ENCODE results near the gene ADAMTS16.

Gene ADAMTS16

DNA sequence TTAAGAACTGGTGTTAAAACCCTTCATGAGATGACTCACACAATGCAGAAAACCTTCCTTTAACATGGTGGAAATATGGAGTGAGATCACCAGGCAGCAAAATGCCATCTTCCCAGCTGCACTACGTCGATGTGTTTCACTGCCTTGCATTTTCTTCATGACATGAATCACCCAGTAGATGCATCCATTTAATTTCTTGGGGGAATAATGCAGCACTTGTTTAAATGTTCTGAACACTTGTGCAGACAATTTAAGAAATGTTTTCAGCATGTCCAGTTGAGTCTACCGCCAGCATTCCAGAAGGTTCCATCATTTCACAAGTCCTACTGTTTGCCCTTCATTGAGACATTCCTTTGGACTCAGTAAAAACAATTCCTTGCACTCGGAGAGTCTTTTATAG lies 81.6 kb downstream of the ADAMTS16 start:
- DNase-seq = no peak

DNA sequence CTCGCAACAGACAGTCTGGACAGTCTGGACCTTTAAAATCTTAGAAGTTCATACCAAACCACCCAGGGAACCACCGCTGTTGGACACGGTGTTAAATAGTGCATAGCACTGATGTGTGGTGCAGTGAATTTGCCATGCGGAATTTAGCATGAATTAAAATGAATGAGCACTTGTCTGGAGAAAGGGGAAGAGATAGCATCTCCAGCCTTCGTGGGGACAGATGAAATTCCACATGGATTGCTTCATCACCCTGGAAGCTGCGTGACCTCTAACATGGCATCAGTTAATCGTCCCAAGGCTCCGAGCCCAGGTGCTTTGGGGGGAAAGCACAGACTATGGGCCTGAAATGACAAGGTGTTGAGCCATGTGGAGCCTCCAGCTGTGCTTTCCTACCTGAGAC lies 91.4 kb downstream of the ADAMTS16 start:
- DNase-seq = no peak

DNA sequence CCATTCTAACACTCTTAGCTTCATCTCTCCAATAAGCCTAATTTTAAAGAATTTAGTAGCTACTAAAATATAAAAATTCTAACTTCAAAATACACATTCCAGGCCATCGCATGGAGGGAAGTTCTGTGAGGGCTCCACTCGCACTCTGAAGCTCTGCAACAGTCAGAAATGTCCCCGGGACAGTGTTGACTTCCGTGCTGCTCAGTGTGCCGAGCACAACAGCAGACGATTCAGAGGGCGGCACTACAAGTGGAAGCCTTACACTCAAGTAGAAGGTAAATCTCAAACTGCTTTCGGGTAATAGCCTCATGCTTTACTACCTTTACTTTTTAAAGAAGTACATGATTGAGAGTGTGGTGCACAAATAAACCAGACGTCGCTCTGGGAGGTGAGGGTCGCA lies 94.8 kb downstream of the ADAMTS16 start:
- DNase-seq = no peak

DNA sequence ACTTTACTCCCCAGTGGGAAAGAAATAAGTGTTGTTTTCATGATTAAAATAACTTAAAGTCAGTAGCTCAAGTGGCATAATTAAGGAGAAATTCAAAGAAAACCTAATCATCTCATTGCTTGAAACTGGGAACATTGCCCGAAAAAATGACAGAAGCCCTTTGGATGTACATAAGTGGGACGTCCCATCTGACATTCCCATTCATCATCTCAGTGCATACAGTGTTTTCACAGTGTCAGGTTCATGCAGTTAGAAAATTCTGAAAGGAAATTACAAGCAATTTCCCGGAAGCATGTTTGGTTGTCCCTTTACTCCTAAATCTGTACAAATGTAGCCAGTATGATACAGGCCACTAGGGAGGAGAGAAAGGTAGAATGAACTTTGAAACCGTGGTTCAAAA lies 95.6 kb downstream of the ADAMTS16 start:
- DNase-seq = no peak

DNA sequence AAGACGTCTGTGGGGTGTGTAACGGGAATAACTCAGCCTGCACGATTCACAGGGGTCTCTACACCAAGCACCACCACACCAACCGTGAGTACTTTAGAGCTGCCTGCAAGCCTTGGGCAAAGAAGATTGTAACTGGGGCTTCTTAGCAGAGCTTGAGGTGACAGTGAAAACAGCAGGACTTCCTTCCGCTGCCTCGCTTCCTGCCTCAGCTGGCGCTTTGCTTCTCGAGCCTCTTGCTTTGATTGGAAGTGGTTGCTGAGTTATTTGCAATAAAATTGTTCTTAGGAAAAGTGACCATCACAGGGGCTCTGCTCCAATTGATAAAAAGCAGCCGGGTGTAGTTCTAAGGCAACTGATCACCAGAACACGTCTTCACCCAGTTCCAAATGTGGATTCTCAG lies 99.1 kb downstream of the ADAMTS16 start:
- no peak for DNase-seq

DNA sequence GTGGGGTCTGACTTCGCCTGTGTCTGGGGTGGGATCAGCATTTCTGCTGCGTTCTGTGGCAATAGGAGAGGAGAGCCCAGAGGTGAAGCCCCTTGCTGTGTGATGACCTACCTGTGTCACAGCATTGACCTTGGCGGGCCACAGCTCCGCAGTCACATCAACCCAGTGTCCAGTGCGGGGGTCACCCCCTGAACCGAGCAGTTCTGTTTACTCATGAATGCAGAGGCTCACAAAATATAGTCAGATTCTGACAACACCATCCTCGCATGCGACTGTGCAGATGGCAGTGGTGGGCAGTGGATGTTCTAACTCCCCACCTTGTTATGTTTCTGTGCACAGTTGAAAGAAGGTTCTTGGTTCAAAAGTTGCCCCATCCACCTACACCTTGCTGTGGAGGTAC lies 100.1 kb downstream of the ADAMTS16 start:
- no peak for DNase-seq

DNA sequence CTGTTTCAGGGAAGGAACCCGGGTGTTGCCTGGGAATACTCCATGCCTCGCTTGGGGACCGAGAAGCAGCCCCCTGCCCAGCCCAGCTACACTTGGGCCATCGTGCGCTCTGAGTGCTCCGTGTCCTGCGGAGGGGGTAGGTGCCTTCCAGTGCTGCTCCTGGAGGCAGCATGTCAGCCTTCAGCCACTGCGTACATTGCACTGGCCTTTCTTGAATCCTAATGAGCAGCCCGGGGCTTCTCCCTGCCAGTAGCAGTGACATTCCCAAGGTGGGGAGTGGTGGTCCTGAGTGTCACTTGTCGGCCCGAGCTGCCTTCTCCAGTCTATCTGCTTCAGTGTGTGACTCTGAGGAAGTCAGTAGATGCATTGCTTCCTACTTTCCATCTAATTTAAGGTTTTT lies 101.9 kb downstream of the ADAMTS16 start:
- DNase-seq = no peak

DNA sequence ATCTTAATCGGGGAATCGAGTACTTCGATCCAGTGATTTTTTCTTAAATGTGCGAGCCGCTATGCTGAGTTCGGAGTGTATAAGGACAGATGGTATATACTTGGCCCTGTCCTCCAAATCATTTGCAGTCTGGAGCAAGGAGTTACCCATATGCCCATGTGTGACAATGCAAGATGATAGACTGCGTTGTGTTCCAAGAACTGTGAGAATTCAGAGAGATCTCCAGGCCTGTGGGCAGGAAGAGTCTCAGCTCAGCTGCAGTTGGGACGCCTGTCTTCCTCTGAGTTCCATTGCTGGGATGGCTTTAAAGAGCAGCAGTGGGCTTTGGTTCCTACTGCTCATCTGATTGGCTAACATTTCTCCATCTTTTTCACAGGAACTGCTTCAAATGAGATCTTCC lies 106.6 kb downstream of the ADAMTS16 start:
- DNase-seq = no peak

DNA sequence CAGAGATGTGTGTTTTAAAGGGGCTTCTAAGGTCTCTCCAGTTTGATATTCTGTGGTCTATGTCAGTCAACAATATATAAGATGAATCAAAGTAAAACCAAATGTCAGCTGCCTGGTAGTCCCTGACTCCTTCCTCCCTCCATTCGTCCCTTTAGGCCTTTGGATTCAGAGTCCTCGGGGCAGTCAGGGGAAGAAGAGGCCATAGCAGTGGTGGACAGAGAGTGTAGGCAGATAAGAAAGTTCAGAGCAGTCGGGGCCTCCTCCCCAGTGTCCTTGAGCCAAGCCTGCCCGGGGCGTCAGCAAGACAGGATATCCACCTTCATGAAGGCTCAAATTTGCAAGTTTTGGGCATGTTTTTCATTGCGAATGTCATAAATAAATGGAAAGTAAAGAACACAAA lies 110.6 kb downstream of the ADAMTS16 start:
- no peak for DNase-seq

DNA sequence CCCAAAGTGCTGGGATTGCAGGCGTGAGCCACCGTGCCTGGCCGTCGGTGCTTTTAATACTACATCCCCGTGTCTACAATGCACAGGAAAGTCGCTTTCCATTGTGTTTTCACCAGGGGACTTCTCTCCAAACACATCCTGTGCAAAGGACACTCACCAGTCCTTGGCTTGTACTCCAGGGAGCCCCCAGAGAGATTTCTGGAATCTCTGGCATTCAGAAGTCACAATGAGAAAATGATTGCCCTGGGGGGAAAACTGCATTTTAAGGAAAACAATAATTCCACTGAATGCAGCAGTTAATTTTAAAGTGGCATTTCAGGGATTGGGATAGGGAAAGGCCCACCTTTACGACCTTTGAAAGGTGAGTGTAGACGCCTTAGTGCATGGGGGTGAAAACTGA lies 112.0 kb downstream of the ADAMTS16 start:
- DNase-seq = no peak

DNA sequence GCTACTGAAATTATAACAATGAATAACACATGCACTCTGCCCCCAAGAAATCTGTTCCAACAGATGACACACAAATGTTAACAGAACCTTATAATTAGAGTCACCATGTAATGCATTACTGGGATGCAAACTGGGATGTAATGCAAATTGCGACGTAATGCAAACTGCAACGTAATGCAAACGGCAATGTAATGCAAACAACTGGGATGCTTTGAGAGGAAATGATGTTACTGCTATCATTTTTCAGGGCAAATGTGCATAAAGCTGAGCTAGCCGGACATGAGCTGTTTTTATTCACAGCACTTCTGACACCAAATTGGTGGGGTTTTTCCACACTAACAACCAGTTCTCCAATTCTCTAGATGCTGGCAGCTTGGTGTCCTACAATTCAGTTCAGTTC lies 117.2 kb downstream of the ADAMTS16 start:
- DNase-seq = no peak

DNA sequence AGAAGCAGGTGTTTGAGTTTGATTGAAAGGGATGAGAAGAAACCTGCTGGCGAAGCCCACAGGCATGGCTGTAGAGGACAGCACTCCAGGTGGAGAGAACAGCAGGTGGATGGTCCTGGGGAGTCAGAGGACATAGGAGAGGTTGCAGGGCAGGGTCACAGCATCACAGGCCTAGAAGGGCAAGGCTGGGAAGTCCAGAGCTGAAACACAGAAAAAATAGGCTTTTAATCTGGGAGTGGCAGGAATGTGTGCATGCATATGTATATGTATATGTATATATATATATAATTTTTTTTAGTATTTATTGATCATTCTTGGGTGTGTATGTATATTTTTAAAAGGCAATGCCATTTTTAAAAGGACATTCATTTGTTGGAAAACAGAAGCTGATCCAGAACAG lies 118.4 kb downstream of the ADAMTS16 start:
- DNase-seq = no peak

DNA sequence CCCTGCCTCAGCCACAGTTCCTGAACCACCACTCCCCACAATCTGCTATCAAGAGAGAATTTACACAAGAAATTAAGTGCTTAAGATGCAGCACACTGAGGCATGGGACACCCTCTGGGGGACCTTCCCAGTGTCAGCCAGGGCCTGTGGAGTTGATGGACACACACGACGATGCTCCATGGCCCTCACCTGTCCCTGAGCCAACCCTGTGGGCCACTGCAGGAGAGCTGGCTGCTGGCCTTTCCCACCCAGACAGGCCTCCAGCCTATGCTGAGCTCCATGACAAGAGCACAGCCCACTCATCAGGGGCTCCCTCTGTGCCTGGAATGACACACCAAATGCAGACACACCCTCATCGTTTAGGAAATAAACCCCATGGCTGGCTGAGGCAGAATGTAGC lies 124.6 kb downstream of the ADAMTS16 start:
- no peak for DNase-seq

DNA sequence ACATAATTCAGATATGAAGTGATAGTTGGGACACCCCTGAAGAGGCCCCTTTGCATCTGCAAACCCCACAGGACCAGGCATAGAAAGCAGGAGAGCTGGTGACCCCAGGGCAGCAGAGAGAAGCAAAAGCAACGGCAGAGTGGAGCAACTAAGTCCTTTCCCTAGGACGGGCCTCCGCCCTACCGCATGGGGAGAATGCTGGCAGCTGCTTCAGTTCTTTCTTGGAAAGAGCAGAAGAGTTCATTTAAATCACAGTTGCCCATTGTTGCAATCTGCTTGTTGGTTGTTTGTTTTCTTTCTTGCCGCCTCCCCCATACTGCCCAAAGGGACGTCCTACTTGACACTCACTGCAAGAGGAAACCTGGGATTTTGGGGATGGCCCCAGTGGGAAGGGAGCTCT lies 126.2 kb downstream of the ADAMTS16 start:
- no peak for DNase-seq

DNA sequence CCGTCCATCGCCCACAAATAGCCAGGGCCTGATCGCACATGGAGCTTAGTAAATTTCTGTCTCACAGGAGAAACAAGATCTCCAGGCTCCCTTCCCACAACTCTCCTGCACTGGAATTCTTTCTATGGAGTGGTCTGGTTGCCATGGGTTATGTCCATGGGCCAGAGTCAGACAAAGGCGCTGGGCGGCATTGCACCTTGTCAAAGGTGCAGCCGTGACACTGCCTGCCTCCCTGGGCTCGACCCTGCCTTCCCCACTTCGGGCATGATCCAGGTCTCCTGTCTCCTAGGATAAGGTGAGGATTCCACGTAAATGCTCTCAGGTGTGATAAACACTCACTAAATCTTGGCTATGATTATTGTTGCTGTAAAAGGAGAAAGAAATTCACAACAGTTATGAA lies 130.0 kb downstream of the ADAMTS16 start:
- no peak for DNase-seq

DNA sequence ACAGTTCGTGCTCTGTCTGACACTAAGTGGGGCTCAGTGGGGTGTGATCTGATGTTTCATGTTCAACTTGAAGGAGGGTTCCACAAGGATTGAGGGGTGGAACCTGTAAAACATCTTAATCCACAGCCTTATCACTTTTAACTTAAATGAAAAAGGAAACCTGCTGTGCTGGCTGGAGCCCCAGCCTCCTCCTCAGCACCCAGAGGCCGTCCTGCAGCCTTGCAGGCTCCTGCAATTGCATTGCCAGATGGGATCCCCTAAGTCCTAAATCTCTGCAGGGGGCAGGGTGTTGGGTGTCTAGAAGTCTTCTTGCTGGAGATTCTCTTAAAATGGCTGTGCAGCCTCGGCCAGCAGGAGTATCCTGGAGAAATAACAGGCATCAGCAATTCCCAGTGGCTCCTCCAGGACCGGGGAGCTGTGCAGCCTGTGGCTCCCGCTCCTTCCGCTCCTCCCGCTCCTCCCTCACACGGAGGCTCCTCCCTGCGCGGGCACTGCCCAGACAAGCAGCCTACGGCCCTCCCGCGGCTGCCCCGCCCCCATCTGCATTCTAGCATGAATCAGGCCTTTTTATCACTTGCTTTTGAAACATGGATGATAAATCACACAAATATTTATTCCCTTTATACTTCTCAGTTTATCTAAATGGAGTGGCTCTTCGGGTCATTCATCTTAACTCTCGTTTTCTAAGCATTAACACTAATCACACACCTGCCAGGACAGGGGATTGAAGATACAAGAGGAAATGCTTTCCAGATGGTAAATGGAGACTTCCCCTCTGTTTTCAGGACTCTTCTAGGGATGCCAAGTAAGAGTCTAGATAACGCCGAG lies 131.0 kb downstream of the ADAMTS16 start:
- DNase-seq = peak in 41 of 56 donors; percentile 3 to 72 (median 28)

DNA sequence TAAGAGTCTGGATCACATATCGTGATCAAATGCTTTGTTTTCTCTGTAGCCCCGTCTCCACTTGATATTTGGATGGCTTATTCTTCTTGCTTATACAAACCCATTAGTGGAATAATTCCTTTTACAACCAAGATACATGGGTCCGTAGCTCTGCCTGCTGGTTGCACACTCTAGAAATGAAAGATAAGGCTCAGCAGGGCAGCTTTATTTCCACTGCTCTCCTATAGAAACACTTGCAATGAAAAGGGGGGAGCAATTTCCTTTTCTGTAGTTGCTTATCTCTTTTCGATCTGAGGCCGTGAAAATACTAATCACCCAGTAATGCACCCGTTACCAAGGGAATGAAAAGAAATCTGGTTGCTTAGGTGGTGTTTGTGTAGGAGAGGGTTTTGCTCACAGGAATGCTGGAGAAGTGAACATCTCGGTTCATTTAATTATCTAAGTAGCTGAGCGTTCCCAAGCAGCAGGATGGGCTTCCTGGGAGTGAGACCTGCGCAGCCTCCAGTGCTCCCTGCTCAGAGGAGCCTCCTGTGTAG lies 131.7 kb downstream of the ADAMTS16 start:
- peak in 16 of 56 donors; percentile 7 to 53 (median 30) for DNase-seq

DNA sequence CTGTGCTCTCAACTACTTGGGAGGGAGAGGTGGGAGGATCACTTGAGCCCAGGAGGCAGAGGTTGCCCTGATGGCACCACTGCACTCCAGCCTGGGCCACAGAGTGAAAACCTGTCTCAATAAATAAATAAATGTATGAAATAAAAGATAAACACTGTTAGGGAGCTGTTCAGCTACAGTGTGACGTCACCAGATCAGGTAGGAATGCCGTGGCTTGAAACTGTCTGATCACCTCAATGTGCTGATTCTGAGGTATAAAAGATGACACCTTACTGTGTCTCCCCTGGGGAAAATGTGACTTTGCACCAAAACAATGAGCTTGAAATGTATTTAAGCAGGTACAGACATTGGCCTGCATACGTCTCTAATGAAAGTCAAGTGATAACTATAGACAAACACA lies 133.3 kb downstream of the ADAMTS16 start:
- no peak for DNase-seq

DNA sequence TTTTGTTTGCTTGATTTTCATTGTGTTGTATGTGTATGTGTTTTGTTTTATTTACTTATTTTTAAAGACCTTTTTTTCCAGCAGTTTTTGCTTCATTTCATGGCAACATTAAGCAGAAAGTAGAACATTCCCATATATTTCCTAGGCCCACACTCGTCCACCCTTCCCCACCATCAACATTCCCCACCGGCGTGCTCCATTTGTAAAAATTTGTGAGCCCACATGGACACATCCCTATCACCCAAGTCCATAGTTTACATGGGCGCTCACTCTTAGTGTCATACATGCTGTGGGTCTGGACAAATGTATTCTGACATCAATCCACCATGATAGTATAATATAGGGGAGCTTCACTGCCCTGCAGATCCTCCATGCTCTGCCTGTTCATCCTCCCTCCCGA lies 133.8 kb downstream of the ADAMTS16 start:
- no peak for DNase-seq

DNA sequence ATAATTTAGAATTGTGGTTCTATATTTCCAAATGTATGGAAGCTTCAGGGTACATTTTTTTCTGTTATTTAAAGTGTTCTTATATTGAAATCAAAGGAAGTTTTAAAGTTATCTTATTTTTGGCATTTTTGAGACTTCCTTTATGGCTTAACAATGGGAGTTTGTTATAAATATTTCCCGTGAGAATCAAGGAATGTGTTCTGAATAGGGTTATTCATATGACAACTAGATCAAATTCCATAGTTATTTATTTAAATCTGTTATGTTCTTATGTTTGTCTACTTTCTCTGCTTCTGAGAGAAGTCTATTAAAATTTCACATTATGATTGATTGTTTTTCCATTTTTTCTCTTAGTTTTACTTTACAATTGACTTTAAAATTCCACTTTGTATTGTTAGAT lies 135.1 kb downstream of the ADAMTS16 start:
- no peak for DNase-seq

DNA sequence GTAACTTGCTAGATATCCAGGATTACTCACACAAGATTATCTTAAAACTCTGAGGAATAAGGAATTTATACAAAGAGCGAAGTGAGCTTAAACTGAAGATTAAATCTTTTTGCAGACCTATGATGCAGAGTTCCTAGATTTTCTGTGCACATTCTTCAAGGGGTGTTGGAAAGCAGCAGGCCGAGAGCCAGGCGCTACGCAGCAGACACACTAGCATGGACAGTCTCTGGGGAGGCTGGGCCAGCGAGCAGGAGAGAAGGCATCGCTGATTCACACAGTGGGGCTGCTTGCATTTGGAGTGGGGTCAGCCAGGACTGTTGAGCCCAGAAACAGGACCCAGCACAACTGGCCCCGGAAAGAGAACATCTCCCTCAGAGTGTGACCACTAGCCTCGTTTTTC lies 136.3 kb downstream of the ADAMTS16 start:
- no peak for DNase-seq

DNA sequence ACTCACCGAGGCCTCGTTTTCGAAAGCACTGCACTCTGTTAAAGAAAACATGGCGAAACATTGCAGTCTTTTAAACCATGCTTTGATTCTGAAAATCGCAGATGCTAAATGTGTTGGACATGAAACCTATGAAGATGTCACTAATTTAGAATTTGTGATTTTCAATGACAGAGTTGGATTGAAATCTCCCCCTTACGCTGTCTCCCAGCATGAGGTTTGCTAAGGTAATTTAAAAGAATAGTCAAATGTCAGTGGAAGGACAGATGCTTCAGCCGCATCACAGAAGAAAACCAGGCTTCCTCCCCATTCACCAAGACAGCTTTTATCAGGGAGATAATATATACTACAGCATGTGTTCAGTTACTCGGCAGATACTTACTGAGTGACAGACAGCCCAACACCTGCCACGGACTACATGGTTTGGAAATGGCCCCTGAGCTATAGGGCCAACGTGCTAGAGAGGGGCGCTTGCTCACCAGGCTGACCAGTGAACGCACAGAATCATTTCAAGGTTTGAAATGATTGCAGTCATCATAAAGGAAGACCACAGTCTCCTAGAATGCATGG lies 136.9 kb downstream of the ADAMTS16 start:
- DNase-seq = no peak

DNA sequence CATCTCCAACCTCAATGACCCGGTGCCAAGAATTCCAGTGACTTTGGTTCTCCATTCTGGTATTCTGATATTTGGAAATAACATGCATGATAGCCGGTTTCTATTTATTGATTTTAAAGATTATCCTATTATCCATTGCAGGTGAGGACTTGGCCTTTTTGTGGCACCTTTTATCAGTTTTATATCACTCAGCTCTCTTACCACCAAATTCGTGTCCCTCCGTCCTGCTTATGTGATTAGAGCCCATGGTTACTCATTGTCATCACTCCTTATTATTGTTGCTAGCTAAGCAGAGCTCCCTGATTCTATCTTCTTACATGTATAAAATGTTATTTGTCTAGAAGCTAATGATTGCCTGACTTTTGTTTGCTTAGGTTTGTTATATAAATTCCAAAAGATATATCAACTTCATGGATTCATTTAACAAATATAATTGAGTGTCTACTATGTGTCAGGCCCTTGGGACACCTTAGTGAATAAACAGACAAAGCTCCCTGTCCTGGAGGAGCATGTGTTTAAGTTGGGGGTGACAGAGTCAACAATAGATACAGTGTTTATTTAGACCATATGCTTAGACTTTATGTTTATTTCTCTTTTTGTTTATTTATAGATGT lies 138.2 kb downstream of the ADAMTS16 start:
- DNase-seq = no peak

All from nucleus accumbens (tissue), 56 donors.